ENCODE measurements around the gene CD247. TPM values are rescaled to one million over a fixed set of nuclear protein-coding genes. Genes with fewer than 3 reads are reported as not detected.

The CD247 gene
- total and polyA plus RNA-seq, 9 of the 15 experiments (the other 6 are each of a cell fraction or from before 2014, with no cell fraction given): 0.08 to 0.42 (median 0.28) TPM; not detected in 5

DNA sequence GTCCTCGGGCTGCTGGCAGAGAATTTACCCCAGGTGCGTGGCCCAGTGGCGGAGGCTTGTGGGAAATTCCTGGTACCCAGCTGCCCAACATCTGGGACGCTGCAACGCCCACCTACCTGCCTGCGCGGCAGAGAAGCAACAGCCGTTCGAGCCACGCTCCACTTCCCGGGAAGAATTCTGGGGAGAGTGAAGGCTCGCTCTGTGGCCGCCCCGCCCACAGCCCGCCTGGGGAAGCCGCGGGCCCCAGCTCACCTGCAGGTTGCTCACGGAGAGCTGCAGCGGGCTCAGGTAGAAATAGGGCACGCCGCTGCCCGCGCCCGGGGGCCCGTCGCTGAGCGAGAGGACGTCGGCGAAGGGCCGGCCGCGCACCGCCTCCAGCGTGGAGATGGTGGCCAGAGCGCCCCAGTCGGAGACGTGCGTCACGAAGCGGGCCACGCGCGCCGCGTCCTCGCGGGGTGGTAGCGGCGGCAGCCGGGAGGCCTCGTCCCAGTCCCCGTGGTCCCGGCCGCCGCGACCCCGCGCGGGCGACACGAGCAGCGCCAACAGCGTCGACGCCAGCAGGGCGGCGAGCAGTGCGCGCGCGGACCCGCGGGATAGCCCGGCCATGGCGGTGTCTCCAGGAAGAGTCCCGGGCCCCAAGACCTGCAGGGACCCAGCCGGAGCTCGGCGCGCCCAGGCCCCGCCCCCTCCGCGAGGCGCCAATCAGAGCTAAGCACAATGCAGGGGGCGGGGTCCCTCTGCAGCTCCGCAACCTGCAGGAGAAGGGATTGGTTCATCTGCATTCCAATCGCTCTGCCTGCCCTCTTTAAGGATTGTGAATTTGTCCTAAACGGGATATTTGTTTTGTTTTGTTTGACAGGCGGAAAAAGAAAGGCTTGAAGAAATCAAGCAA, 35.1 kb upstream of the CD247 start, which contains the start of gene CREG1 (continued):
- TF ChIP-seq ZNF75A (CRISPR knock-in tag; IDR thresholded peaks at IDR 0.05) (no peak), ZNF699 (CRISPR knock-in tag; IDR thresholded peaks at IDR 0.05; ENCODE audit: insufficient replicate concordance) (no peak), NFYB (IDR thresholded peaks at IDR 0.05; ENCODE audit: extremely low read depth, insufficient read length) (peak; percentile 34), CXXC5 (CRISPR knock-in tag; IDR thresholded peaks at IDR 0.05) (peak; percentile 93), SMARCE1 (IDR thresholded peaks at IDR 0.05) (0 out of 2 replicates have a peak, but pooled peaks have one; percentile 6), PYGO2 (tag; IDR thresholded peaks at IDR 0.05) (no peak), CCAR2 (IDR thresholded peaks at IDR 0.05; ENCODE audit: low read depth, low read length) (no peak), SPI1 (IDR thresholded peaks at IDR 0.05; ENCODE audit: borderline replicate concordance, low read depth, low read length) (no peak), RAD51 (IDR thresholded peaks at IDR 0.05; ENCODE audit: borderline replicate concordance, low read depth) (no peak), CC2D1A (IDR thresholded peaks at IDR 0.05) (no peak), ZFP1 (CRISPR knock-in tag; IDR thresholded peaks at IDR 0.05) (no peak), JUND (IDR thresholded peaks at IDR 0.05; ENCODE audit: borderline replicate concordance, low read depth, low read length) (peak; percentile 3), JUND (tag; IDR thresholded peaks at IDR 0.05; ENCODE audit: borderline replicate concordance, low read depth, low read length) (no peak; the same call in 2 of the 3 replicates), SMAD3 (CRISPR knock-in tag; conservative IDR thresholded peaks at IDR 0.05) (no peak), ZNF551 (CRISPR knock-in tag; IDR thresholded peaks at IDR 0.05) (no peak), ETV5 (CRISPR knock-in tag; IDR thresholded peaks at IDR 0.05; ENCODE audit: low read depth) (no peak), HIVEP1 (CRISPR knock-in tag; IDR thresholded peaks at IDR 0.05) (0 out of 2 replicates have a peak, but pooled peaks have one; percentile 33), MAZ (CRISPR knock-in tag; conservative IDR thresholded peaks at IDR 0.05 in 1 of 2, IDR thresholded peaks at IDR 0.05 in 1 of 2) (peak in 1 of 2 experiments; percentile 77; a peak in 2 of 4 replicates), TEAD2 (tag; IDR thresholded peaks at IDR 0.05) (no peak), PRMT5 (CRISPR knock-in tag; IDR thresholded peaks at IDR 0.05) (no peak), ZBTB8A (IDR thresholded peaks at IDR 0.05; ENCODE audit: partially characterized antibody) (no peak)
- TF ChIP-seq, protein P1, sequence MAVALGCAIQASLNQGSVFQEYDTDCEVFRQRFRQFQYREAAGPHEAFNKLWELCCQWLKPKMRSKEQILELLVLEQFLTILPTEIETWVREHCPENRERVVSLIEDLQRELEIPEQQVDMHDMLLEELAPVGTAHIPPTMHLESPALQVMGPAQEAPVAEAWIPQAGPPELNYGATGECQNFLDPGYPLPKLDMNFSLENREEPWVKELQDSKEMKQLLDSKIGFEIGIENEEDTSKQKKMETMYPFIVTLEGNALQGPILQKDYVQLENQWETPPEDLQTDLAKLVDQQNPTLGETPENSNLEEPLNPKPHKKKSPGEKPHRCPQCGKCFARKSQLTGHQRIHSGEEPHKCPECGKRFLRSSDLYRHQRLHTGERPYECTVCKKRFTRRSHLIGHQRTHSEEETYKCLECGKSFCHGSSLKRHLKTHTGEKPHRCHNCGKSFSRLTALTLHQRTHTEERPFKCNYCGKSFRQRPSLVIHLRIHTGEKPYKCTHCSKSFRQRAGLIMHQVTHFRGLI (CRISPR knock-in tag; IDR thresholded peaks at IDR 0.05): no peak
- TF ChIP-seq, protein P2, sequence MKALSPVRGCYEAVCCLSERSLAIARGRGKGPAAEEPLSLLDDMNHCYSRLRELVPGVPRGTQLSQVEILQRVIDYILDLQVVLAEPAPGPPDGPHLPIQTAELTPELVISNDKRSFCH (CRISPR knock-in tag; IDR thresholded peaks at IDR 0.05): no peak
- TF ChIP-seq, protein P2 (tag; IDR thresholded peaks at IDR 0.05): peak; percentile 91; the same call in 1 of the 2 replicates
- TF ChIP-seq, protein P3, sequence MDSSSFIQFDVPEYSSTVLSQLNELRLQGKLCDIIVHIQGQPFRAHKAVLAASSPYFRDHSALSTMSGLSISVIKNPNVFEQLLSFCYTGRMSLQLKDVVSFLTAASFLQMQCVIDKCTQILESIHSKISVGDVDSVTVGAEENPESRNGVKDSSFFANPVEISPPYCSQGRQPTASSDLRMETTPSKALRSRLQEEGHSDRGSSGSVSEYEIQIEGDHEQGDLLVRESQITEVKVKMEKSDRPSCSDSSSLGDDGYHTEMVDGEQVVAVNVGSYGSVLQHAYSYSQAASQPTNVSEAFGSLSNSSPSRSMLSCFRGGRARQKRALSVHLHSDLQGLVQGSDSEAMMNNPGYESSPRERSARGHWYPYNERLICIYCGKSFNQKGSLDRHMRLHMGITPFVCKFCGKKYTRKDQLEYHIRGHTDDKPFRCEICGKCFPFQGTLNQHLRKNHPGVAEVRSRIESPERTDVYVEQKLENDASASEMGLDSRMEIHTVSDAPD (CRISPR knock-in tag; IDR thresholded peaks at IDR 0.05): no peak
